C4-2B (cell line): ENCODE data around the gene STAT6.

ENCODE experiments used
- ZFX ChIP-seq: fragments of 450-650 bp; IDR thresholded peaks from 2 replicates; pipeline ENCODE4 v1.6.1; 2017
- TF ChIP-seq, protein P1 (sequence below): fragments of 450-650 bp; conservative IDR thresholded peaks from 2 replicates; pipeline ENCODE4 v1.5.1; 2017; ENCODE audit warnings: mild to moderate bottlenecking

DNA sequence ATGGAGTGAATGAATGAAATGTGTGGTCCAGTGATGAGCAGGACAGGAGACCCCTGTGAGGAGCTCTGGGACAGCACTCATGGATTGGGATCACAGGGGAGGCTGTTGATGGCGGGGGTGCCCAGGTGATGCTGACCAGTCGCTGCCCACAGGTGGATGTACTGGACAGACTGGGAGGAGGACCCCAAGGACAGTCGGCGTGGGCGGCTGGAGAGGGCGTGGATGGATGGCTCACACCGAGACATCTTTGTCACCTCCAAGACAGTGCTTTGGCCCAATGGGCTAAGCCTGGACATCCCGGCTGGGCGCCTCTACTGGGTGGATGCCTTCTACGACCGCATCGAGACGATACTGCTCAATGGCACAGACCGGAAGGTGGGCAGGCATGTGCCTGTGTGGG is 49.6 kb upstream of the STAT6 start:
- TF ChIP-seq, protein P1, sequence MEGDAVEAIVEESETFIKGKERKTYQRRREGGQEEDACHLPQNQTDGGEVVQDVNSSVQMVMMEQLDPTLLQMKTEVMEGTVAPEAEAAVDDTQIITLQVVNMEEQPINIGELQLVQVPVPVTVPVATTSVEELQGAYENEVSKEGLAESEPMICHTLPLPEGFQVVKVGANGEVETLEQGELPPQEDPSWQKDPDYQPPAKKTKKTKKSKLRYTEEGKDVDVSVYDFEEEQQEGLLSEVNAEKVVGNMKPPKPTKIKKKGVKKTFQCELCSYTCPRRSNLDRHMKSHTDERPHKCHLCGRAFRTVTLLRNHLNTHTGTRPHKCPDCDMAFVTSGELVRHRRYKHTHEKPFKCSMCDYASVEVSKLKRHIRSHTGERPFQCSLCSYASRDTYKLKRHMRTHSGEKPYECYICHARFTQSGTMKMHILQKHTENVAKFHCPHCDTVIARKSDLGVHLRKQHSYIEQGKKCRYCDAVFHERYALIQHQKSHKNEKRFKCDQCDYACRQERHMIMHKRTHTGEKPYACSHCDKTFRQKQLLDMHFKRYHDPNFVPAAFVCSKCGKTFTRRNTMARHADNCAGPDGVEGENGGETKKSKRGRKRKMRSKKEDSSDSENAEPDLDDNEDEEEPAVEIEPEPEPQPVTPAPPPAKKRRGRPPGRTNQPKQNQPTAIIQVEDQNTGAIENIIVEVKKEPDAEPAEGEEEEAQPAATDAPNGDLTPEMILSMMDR, result no peak
- no peak for TF ChIP-seq ZFX
